ENCODE data around the gene RBM48.

Gene RBM48

DNA sequence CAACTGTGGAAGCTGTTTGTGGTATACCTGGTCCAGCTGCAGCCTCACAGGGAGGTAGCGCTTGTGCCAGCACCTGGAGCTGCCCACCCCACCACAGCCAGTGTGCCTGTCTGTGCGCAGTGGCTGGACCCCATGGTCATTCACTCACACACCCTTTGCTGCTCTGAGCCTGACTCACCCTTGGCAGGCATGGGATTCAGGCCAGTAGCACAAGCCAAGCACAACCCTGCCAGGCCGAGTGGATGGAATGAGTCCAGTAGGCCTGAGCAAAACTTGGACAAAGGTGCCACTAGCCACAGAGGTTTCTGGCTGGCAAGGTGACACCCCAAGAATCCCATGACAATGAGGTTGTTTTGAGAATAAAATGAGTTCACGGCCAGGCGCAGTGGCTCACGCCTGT, 19.0 kb downstream of the RBM48 start:
- H2AFZ ChIP-seq (ENCODE audit: low read length), result no peak overlapping the region
- no peak for DNase-seq (ENCODE audit: low spot score)
- H3K27me3 ChIP-seq (ENCODE audit: control insufficient read depth in 3 of 3, insufficient read depth in 3 of 3, low read depth in 1 of 3, low read length in 3 of 3), result no peaks in the 10 kb centered on the region
- no peak overlapping the region for H3K18ac ChIP-seq (ENCODE audit: low read length)
- H3K4me3 ChIP-seq (ENCODE audit: low read length in 2 of 2), result no peak overlapping the region
- H3K9ac ChIP-seq (ENCODE audit: low read depth, low read length, poor library complexity), result peak overlapping the region; percentile 38
- H4K8ac ChIP-seq (ENCODE audit: low read depth, low read length), result no peak overlapping the region
- no peaks in the 10 kb centered on the region for H3K79me1 ChIP-seq (ENCODE audit: low read depth, low read length)
- no peak overlapping the region for H4K91ac ChIP-seq (ENCODE audit: low read depth, low read length, poor library complexity)
- H3K27ac ChIP-seq (replicated peaks; ENCODE audit: low read length), result no peak overlapping the region
- WGBS, 2 donors (ENCODE audit: extremely low coverage in 2 of 2, insufficient read length in 2 of 2, insufficient replicate concordance in 1 of 2), result no CpG with 5 or more reads among the region's 6 CpGs
- H2BK12ac ChIP-seq (ENCODE audit: low read length), result no peak overlapping the region
- H2BK15ac ChIP-seq (ENCODE audit: low read length), result no peak overlapping the region
- H2BK5ac ChIP-seq (ENCODE audit: low read length), result peak overlapping the region; percentile 53
- H3K4me2 ChIP-seq (ENCODE audit: insufficient read depth, low read length, poor library complexity, severe bottlenecking), result no peak overlapping the region
- H3K4me1 ChIP-seq (ENCODE audit: control insufficient read depth in 2 of 2, insufficient read depth in 1 of 2, low read depth in 1 of 2, low read length in 2 of 2), result no peaks in the 10 kb centered on the region
- H3K4ac ChIP-seq (ENCODE audit: low read length), result no peak overlapping the region
- H3K23ac ChIP-seq (ENCODE audit: low read depth, low read length, poor library complexity), result no peak overlapping the region
- H3K36me3 ChIP-seq (replicated peaks in 1 of 2; ENCODE audit: control insufficient read depth in 2 of 2, insufficient read depth in 2 of 2, low read length in 2 of 2), result no peaks in the 10 kb centered on the region
- H3K9me3 ChIP-seq (replicated peaks in 1 of 2; ENCODE audit: control insufficient read depth in 2 of 2, insufficient read depth in 1 of 2, low read depth in 1 of 2, low read length in 2 of 2), result no peaks in the 10 kb centered on the region
- no peak overlapping the region for H2AK5ac ChIP-seq (ENCODE audit: low read depth, low read length)
- H3K14ac ChIP-seq (ENCODE audit: low read length), result no peak overlapping the region
- no peak overlapping the region for H2BK120ac ChIP-seq (ENCODE audit: low read depth, low read length)

GRCh38 chr7:92550194-92550593, 21.6 kb downstream of the RBM48 start:
- Histone ChIP-seq H3K36me3 (replicated peaks in 1 of 2; ENCODE audit: control insufficient read depth in 2 of 2, insufficient read depth in 2 of 2, low read length in 2 of 2) (no peaks in the 10 kb centered on the region), H3K4me1 (ENCODE audit: control insufficient read depth in 2 of 2, insufficient read depth in 1 of 2, low read depth in 1 of 2, low read length in 2 of 2) (no peaks in the 10 kb centered on the region), H3K79me1 (ENCODE audit: low read depth, low read length) (no peaks in the 10 kb centered on the region), H4K8ac (ENCODE audit: low read depth, low read length) (no peak overlapping the region), H3K4me3 (ENCODE audit: low read length in 2 of 2) (no peak overlapping the region), H2AK5ac (ENCODE audit: low read depth, low read length) (no peak overlapping the region), H2BK12ac (ENCODE audit: low read length) (no peak overlapping the region), H3K14ac (ENCODE audit: low read length) (no peak overlapping the region), H4K91ac (ENCODE audit: low read depth, low read length, poor library complexity) (no peak overlapping the region), H3K4me2 (ENCODE audit: insufficient read depth, low read length, poor library complexity, severe bottlenecking) (no peak overlapping the region), H3K27ac (replicated peaks; ENCODE audit: low read length) (no peak overlapping the region), H3K9ac (ENCODE audit: low read depth, low read length, poor library complexity) (no peak overlapping the region), H2BK15ac (ENCODE audit: low read length) (no peak overlapping the region), H2AFZ (ENCODE audit: low read length) (no peak overlapping the region), H3K27me3 (ENCODE audit: control insufficient read depth in 3 of 3, insufficient read depth in 3 of 3, low read depth in 1 of 3, low read length in 3 of 3) (no peaks in the 10 kb centered on the region), H3K4ac (ENCODE audit: low read length) (no peak overlapping the region), H2BK120ac (ENCODE audit: low read depth, low read length) (no peak overlapping the region), H2BK5ac (ENCODE audit: low read length) (no peak overlapping the region), H3K23ac (ENCODE audit: low read depth, low read length, poor library complexity) (no peak overlapping the region), H3K9me3 (replicated peaks in 1 of 2; ENCODE audit: control insufficient read depth in 2 of 2, insufficient read depth in 1 of 2, low read depth in 1 of 2, low read length in 2 of 2) (no peaks in the 10 kb centered on the region), H3K18ac (ENCODE audit: low read length) (peak overlapping the region; percentile 57)
- no CpG with 5 or more reads among the region's 4 CpGs for WGBS, 2 donors (ENCODE audit: extremely low coverage in 2 of 2, insufficient read length in 2 of 2, insufficient replicate concordance in 1 of 2)
- no peak for DNase-seq (ENCODE audit: low spot score)

DNA sequence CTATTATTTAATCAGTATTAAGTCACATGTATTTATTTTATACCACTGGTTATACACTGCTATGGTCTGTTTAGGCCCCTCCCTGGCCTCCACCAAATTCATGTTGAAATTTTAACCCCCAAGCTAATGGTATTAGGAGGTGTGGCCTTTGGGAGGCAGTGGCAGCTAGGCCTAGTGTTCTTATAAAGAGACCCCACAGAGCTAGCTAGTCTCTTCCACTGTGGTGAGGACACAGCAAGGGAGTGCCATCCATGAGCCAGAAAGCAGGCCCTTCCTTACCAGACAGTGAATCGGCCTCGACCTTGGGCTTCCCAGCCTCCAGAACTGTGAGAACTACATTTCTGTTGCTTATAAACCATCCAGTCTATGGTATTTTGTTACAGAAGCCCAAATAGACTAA, 28.7 kb downstream of the RBM48 start:
- H3K4me3 ChIP-seq (ENCODE audit: low read length in 2 of 2), result no peak overlapping the region
- H3K23ac ChIP-seq (ENCODE audit: low read depth, low read length, poor library complexity), result no peak overlapping the region
- H3K36me3 ChIP-seq (replicated peaks in 1 of 2; ENCODE audit: control insufficient read depth in 2 of 2, insufficient read depth in 2 of 2, low read length in 2 of 2), result peaks cover 0 to 32% of the 10 kb centered on the region in 2 donors
- H4K8ac ChIP-seq (ENCODE audit: low read depth, low read length), result no peak overlapping the region
- no peak overlapping the region for H2BK15ac ChIP-seq (ENCODE audit: low read length)
- H2BK120ac ChIP-seq (ENCODE audit: low read depth, low read length), result no peak overlapping the region
- H3K27me3 ChIP-seq (ENCODE audit: control insufficient read depth in 3 of 3, insufficient read depth in 3 of 3, low read depth in 1 of 3, low read length in 3 of 3), result no peaks in the 10 kb centered on the region
- H2AK5ac ChIP-seq (ENCODE audit: low read depth, low read length), result no peak overlapping the region
- H3K9ac ChIP-seq (ENCODE audit: low read depth, low read length, poor library complexity), result no peak overlapping the region
- H2BK12ac ChIP-seq (ENCODE audit: low read length), result no peak overlapping the region
- no peak overlapping the region for H3K14ac ChIP-seq (ENCODE audit: low read length)
- H3K4me1 ChIP-seq (ENCODE audit: control insufficient read depth in 2 of 2, insufficient read depth in 1 of 2, low read depth in 1 of 2, low read length in 2 of 2), result no peaks in the 10 kb centered on the region
- H2AFZ ChIP-seq (ENCODE audit: low read length), result no peak overlapping the region
- H3K9me3 ChIP-seq (replicated peaks in 1 of 2; ENCODE audit: control insufficient read depth in 2 of 2, insufficient read depth in 1 of 2, low read depth in 1 of 2, low read length in 2 of 2), result no peaks in the 10 kb centered on the region
- no peak overlapping the region for H2BK5ac ChIP-seq (ENCODE audit: low read length)
- no peak for DNase-seq (ENCODE audit: low spot score)
- no peak overlapping the region for H3K18ac ChIP-seq (ENCODE audit: low read length)
- no peak overlapping the region for H3K27ac ChIP-seq (replicated peaks; ENCODE audit: low read length)
- no peak overlapping the region for H4K91ac ChIP-seq (ENCODE audit: low read depth, low read length, poor library complexity)
- no peak overlapping the region for H3K4ac ChIP-seq (ENCODE audit: low read length)
- no CpG with 5 or more reads among the region's 2 CpGs for WGBS, 2 donors (ENCODE audit: extremely low coverage in 2 of 2, insufficient read length in 2 of 2, insufficient replicate concordance in 1 of 2)
- H3K4me2 ChIP-seq (ENCODE audit: insufficient read depth, low read length, poor library complexity, severe bottlenecking), result no peak overlapping the region
- H3K79me1 ChIP-seq (ENCODE audit: low read depth, low read length), result no peaks in the 10 kb centered on the region

GRCh38 chr7:92557808-92558362, 29.3 kb downstream of the RBM48 start:
- no CpG with 5 or more reads among the region's 7 CpGs for WGBS, 2 donors (ENCODE audit: extremely low coverage in 2 of 2, insufficient read length in 2 of 2, insufficient replicate concordance in 1 of 2)
- Histone ChIP-seq H3K9me3 (replicated peaks in 1 of 2; ENCODE audit: control insufficient read depth in 2 of 2, insufficient read depth in 1 of 2, low read depth in 1 of 2, low read length in 2 of 2) (no peaks in the 10 kb centered on the region), H3K9ac (ENCODE audit: low read depth, low read length, poor library complexity) (no peak overlapping the region), H2BK5ac (ENCODE audit: low read length) (no peak overlapping the region), H2AFZ (ENCODE audit: low read length) (no peak overlapping the region), H4K91ac (ENCODE audit: low read depth, low read length, poor library complexity) (no peak overlapping the region), H2BK12ac (ENCODE audit: low read length) (no peak overlapping the region), H3K27ac (replicated peaks; ENCODE audit: low read length) (no peak overlapping the region), H3K36me3 (replicated peaks in 1 of 2; ENCODE audit: control insufficient read depth in 2 of 2, insufficient read depth in 2 of 2, low read length in 2 of 2) (peaks cover 0 to 39% of the 10 kb centered on the region in 2 donors), H2AK5ac (ENCODE audit: low read depth, low read length) (no peak overlapping the region), H3K14ac (ENCODE audit: low read length) (no peak overlapping the region), H3K27me3 (ENCODE audit: control insufficient read depth in 3 of 3, insufficient read depth in 3 of 3, low read depth in 1 of 3, low read length in 3 of 3) (no peaks in the 10 kb centered on the region), H2BK15ac (ENCODE audit: low read length) (no peak overlapping the region), H2BK120ac (ENCODE audit: low read depth, low read length) (no peak overlapping the region), H3K4me1 (ENCODE audit: control insufficient read depth in 2 of 2, insufficient read depth in 1 of 2, low read depth in 1 of 2, low read length in 2 of 2) (no peaks in the 10 kb centered on the region), H3K4ac (ENCODE audit: low read length) (no peak overlapping the region), H3K4me3 (ENCODE audit: low read length in 2 of 2) (no peak overlapping the region), H3K4me2 (ENCODE audit: insufficient read depth, low read length, poor library complexity, severe bottlenecking) (no peak overlapping the region), H3K23ac (ENCODE audit: low read depth, low read length, poor library complexity) (no peak overlapping the region), H3K18ac (ENCODE audit: low read length) (no peak overlapping the region), H3K79me1 (ENCODE audit: low read depth, low read length) (no peaks in the 10 kb centered on the region), H4K8ac (ENCODE audit: low read depth, low read length) (no peak overlapping the region)
- DNase-seq (ENCODE audit: low spot score), result no peak
